K562 (cell line): ENCODE measurements around the gene CD164L2. TPM values are rescaled to one million over a fixed set of nuclear protein-coding genes. Genes with fewer than 3 reads are reported as not detected.

ENCODE experiments used
- CBX1 ChIP-seq: sonication (generic); IDR thresholded peaks from 2 replicates; pipeline ENCODE4 v1.6.1; 2016; ENCODE audit warnings: antibody characterized with exemption, low read depth, mild to moderate bottlenecking
- ESRRA ChIP-seq: fragments of 450-650 bp; IDR thresholded peaks from 2 replicates; pipeline ENCODE4 v1.6.1; 2014; ENCODE audit warnings: low read depth, mild to moderate bottlenecking, moderate library complexity, borderline replicate concordance
- ETS2 ChIP-seq: IDR thresholded peaks from 2 replicates; pipeline ENCODE4 v1.6.1; 2016; ENCODE audit warnings: borderline replicate concordance, missing genetic modification characterization, mild to moderate bottlenecking, moderate library complexity, missing compliant biosample characterization; ENCODE audit not compliant: poor library complexity, severe bottlenecking
- JUND ChIP-seq, 2 experiments: IDR thresholded peaks; 2 replicates in 1 of 2; 3 replicates in 1 of 2; pipeline ENCODE4 v1.6.1; 2011; ENCODE audit warnings: borderline replicate concordance in 2 of 2, low read depth in 2 of 2, low read length in 2 of 2, improper control_type of control experiment in 1 of 2, missing biosample characterization in 1 of 2, missing genetic modification characterization in 1 of 2, missing genetic modification reagents in 1 of 2
- KDM4B ChIP-seq, 2 experiments: fragments of 450-650 bp in 1 of 2; sonication (generic) in 1 of 2; IDR thresholded peaks; 2 replicates each; pipeline ENCODE4 v1.6.1; 2016 to 2017; ENCODE audit warnings: borderline replicate concordance in 2 of 2, antibody characterized with exemption in 1 of 2, low read depth in 1 of 2, mild to moderate bottlenecking in 1 of 2
- KDM5B ChIP-seq: fragments of 200-600 bp; sonication (generic); IDR thresholded peaks from 2 replicates; pipeline ENCODE4 v1.6.1; 2012; ENCODE audit warnings: low read depth, mild to moderate bottlenecking, moderate library complexity, low read length, control low read depth, inconsistent platforms; ENCODE audit not compliant: insufficient replicate concordance
- MEF2A ChIP-seq: IDR thresholded peaks from 2 replicates; pipeline ENCODE4 v1.6.1; 2011; ENCODE audit warnings: low read depth, mild to moderate bottlenecking, low read length, moderate library complexity; ENCODE audit not compliant: control insufficient read depth
- NFE2 ChIP-seq: IDR thresholded peaks from 2 replicates; pipeline ENCODE4 v1.6.1; 2014; ENCODE audit warnings: antibody characterized with exemption, low read depth
- NFIC ChIP-seq: fragments of 450-650 bp; IDR thresholded peaks from 2 replicates; pipeline ENCODE4 v1.6.1; 2017; ENCODE audit warnings: mild to moderate bottlenecking, inconsistent platforms
- NR1H2 ChIP-seq: sonication (generic); formaldehyde crosslinking; IDR thresholded peaks from 2 replicates; pipeline ENCODE4 v1.4.0; 2020; ENCODE audit warnings: mild to moderate bottlenecking, missing genetic modification reagents
- PCBP2 ChIP-seq: fragments of 200-400 bp; formaldehyde crosslinking; IDR thresholded peaks from 2 replicates; pipeline ENCODE4 v1.6.1; 2018; ENCODE audit warnings: low read length, low read depth, mild to moderate bottlenecking, moderate library complexity; ENCODE audit not compliant: poor library complexity, severe bottlenecking
- PHB2 ChIP-seq: fragments of 450-650 bp; IDR thresholded peaks from 2 replicates; pipeline ENCODE4 v1.6.1; 2017; ENCODE audit warnings: low read depth
- PPARD ChIP-seq: fragments of 250-450 bp; sonication (Bioruptor Pico); IDR thresholded peaks from 2 replicates; pipeline ENCODE4 v1.8.0; 2022; ENCODE audit warnings: inconsistent platforms, mild to moderate bottlenecking, moderate library complexity
- PRMT5 ChIP-seq: sonication (generic); formaldehyde crosslinking; IDR thresholded peaks from 2 replicates; pipeline ENCODE4 v1.5.0; 2020; ENCODE audit warnings: missing genetic modification reagents
- RFX5 ChIP-seq: IDR thresholded peaks from 2 replicates; pipeline ENCODE4 v1.6.1; 2011; ENCODE audit warnings: low read depth, mild to moderate bottlenecking, improper control_type of control experiment, low read length
- SMARCC2 ChIP-seq: fragments of 450-650 bp; IDR thresholded peaks from 2 replicates; pipeline ENCODE4 v1.6.1; 2017; ENCODE audit warnings: antibody characterized with exemption, moderate library complexity, mild to moderate bottlenecking, low read depth
- ZBTB7A ChIP-seq: IDR thresholded peaks from 2 replicates; pipeline ENCODE4 v1.6.1; 2011; ENCODE audit warnings: low read depth, mild to moderate bottlenecking, low read length, moderate library complexity, borderline replicate concordance; ENCODE audit not compliant: control insufficient read depth
- ZBTB8A ChIP-seq: fragments of 450-650 bp; IDR thresholded peaks from 2 replicates; pipeline ENCODE4 v1.6.1; 2018; ENCODE audit warnings: mild to moderate bottlenecking, moderate library complexity; ENCODE audit not compliant: partially characterized antibody
- ZNF121 ChIP-seq: sonication (generic); formaldehyde crosslinking; conservative IDR thresholded peaks from 2 replicates; pipeline ENCODE4 v1.8.0; 2022; ENCODE audit warnings: missing genetic modification reagents
- ZNF140 ChIP-seq: fragments of 250-450 bp; sonication (Bioruptor Pico); IDR thresholded peaks from 2 replicates; pipeline ENCODE4 v1.8.0; 2021; ENCODE audit warnings: moderate library complexity, mild to moderate bottlenecking, inconsistent platforms
- ZNF24 ChIP-seq: fragments of 450-650 bp; IDR thresholded peaks from 2 replicates; pipeline ENCODE4 v1.6.1; 2016
- ZNF3 ChIP-seq: fragments of 250-450 bp; sonication (Bioruptor Pico); IDR thresholded peaks from 2 replicates; pipeline ENCODE4 v1.5.0; 2021; ENCODE audit warnings: mild to moderate bottlenecking, moderate library complexity
- ZNF316 ChIP-seq: fragments of 450-650 bp; IDR thresholded peaks from 2 replicates; pipeline ENCODE4 v1.6.1; 2016
- polyA plus RNA-seq, 8 experiments: library from polyadenylated mRNA; depleted of rRNA in 4 of 8; stranded (reverse) in 5 of 8; unstranded in 3 of 8; fragments of >200 nt; fragmentation: Nextera tagmentation in 2 of 8; fragmentation: Illumina TruSeq in 1 of 8; extraction: Ambion mirVana in 2 of 8; extraction: Trizol in 1 of 8; gene quantifications; 2 replicates each; pipeline versions ENCODE4 v1.2.1 to v1.2.3, GENCODE V29; 2011 to 2014; ENCODE audit warnings: inconsistent platforms in 1 of 8, missing spikeins in 1 of 8
- total RNA-seq, 7 experiments: library from RNA; depleted of rRNA in 6 of 7; stranded (reverse); fragments of >200 nt in 6 of 7; fragmentation: Illumina TruSeq in 2 of 7; extraction: Trizol in 2 of 7; gene quantifications; 2 replicates each; pipeline versions ENCODE4 v1.2.1 to v1.2.3, GENCODE V29; 2011 to 2021; ENCODE audit warnings: low replicate concordance in 1 of 7
- TF ChIP-seq, protein P1 (sequence below), 2 experiments: fragments of 450-650 bp in 1 of 2; sonication (generic) in 1 of 2; formaldehyde crosslinking in 1 of 2; IDR thresholded peaks in 1 of 2; conservative IDR thresholded peaks in 1 of 2; 2 replicates each; pipeline versions ENCODE4 v1.6.1 to v1.8.1; 2016 to 2023; ENCODE audit warnings: mild to moderate bottlenecking in 2 of 2, moderate library complexity in 2 of 2, inconsistent platforms in 1 of 2, missing genetic modification reagents in 1 of 2
- TF ChIP-seq, protein P2 (sequence below): fragments of 250-450 bp; sonication (Bioruptor Pico); IDR thresholded peaks from 2 replicates; pipeline ENCODE4 v1.9.0; 2021; ENCODE audit warnings: mild to moderate bottlenecking
- TF ChIP-seq, protein P3 (sequence below), 2 experiments: fragments of 450-650 bp; conservative IDR thresholded peaks; 2 replicates each; pipeline ENCODE4 v1.6.1; 2017; ENCODE audit warnings: mild to moderate bottlenecking in 2 of 2, moderate library complexity in 2 of 2

The CD164L2 gene
- total and polyA plus RNA-seq, 9 of the 15 experiments (the other 6 are each of a cell fraction or from before 2014, with no cell fraction given): 0.08 to 0.92 (median 0.38) TPM; not detected in 1

DNA sequence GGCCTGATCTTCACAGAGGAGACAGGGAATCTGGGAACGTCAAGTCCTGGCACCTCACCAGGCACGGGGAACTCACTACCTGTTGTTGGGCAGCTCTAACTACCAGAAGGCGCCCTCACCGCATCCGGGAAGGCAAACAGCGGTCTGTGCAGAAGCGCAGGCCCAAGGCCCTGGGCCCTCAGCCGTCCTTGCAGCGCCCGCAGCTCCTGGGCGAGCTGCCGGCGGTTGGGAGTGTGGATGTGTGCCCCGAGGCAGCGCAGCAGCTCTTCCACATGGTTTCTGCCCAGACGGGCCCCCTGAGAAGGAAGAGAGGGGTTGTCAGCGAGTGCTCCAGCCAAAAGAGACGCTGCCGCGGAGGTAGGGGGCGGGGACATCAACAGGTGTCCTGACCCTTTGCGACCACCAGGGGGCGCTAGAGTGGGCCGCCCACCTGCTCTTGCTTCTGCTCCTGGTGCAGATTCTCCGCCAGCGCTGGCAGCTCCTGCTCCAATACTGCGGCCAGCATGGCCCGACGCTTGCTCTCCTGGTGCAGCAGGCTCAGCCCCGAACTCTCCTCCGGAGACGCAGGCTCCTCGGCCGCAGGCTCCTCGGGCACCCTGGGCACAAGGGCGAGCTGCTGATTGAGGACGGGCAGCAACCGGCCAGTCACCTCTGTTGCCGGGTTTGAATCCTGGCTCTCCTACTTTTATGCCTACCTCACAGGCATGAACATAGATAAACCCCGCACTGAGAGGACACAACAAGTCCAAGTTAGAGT is 25.7 kb downstream of the CD164L2 start (continued):
- TF ChIP-seq ZNF140 (no peak), NFIC (no peak), ZNF3 (CRISPR knock-in tag) (no peak), PPARD (no peak), PRMT5 (CRISPR knock-in tag) (no peak), ZNF121 (CRISPR knock-in tag) (no peak), ESRRA (peak; percentile 32; the same call in 1 of the 2 replicates), NR1H2 (CRISPR knock-in tag) (no peak), PCBP2 (no peak), RFX5 (0 out of 2 replicates have a peak, but pooled peaks have one; percentile 28), JUND (IDR thresholded peaks at IDR 0.05; ENCODE audit: borderline replicate concordance, low read depth, low read length) (peak; percentile 37; the same call in 1 of the 2 replicates), JUND (tag; IDR thresholded peaks at IDR 0.05; ENCODE audit: borderline replicate concordance, low read depth, low read length) (no peak; the same call in 2 of the 3 replicates), ZBTB7A (peak; percentile 79; the same call in 1 of the 2 replicates), ZBTB8A (no peak), ZNF316 (no peak), ETS2 (tag) (no peak), CBX1 (no peak), KDM5B (no peak), MEF2A (no peak), NFE2 (no peak), SMARCC2 (no peak), KDM4B (IDR thresholded peaks at IDR 0.05; ENCODE audit: borderline replicate concordance in 2 of 2, low read depth in 1 of 2) (no peak), PHB2 (no peak), ZNF24 (no peak; the same call in 1 of the 2 replicates)
- TF ChIP-seq, protein P1, sequence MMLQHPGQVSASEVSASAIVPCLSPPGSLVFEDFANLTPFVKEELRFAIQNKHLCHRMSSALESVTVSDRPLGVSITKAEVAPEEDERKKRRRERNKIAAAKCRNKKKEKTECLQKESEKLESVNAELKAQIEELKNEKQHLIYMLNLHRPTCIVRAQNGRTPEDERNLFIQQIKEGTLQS (IDR thresholded peaks at IDR 0.05): no peak
- TF ChIP-seq, protein P1 (CRISPR knock-in tag; conservative IDR thresholded peaks at IDR 0.05): no peak
- TF ChIP-seq, protein P2, sequence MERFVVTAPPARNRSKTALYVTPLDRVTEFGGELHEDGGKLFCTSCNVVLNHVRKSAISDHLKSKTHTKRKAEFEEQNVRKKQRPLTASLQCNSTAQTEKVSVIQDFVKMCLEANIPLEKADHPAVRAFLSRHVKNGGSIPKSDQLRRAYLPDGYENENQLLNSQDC (CRISPR knock-in tag): no peak
- TF ChIP-seq, protein P3, sequence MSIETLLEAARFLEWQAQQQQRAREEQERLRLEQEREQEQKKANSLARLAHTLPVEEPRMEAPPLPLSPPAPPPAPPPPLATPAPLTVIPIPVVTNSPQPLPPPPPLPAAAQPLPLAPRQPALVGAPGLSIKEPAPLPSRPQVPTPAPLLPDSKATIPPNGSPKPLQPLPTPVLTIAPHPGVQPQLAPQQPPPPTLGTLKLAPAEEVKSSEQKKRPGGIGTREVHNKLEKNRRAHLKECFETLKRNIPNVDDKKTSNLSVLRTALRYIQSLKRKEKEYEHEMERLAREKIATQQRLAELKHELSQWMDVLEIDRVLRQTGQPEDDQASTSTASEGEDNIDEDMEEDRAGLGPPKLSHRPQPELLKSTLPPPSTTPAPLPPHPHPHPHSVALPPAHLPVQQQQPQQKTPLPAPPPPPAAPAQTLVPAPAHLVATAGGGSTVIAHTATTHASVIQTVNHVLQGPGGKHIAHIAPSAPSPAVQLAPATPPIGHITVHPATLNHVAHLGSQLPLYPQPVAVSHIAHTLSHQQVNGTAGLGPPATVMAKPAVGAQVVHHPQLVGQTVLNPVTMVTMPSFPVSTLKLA (conservative IDR thresholded peaks at IDR 0.05): no peak
